ENCODE measurements around the gene TUBB4B. TPM values are rescaled to one million over a fixed set of nuclear protein-coding genes. Genes with fewer than 3 reads are reported as not detected.
A peak's percentile ranks its signal among the peaks of the same experiment; 100 is the strongest.

TUBB4B gene
- total RNA-seq, 2 donors from 2014 or later, result 79.1 to 171 TPM

GRCh38 chr9:137244486-137245449, 3.7 kb downstream of the TUBB4B start:
- ATAC-seq, result no peak

GRCh38 chr9:137245450-137246421, 4.6 kb downstream of the TUBB4B start:
- DNase-seq (no peak), ATAC-seq (no peak)
- no peak overlapping the region for H3K4me3 ChIP-seq
- H3K27ac ChIP-seq, result no peak overlapping the region
- peaks cover 43% of the 10 kb centered on the region for H3K4me1 ChIP-seq
- no peaks in the 10 kb centered on the region for H3K36me3 ChIP-seq (replicated peaks in 1 of 2; ENCODE audit: insufficient read depth in 1 of 2, low read depth in 2 of 2)
- TF ChIP-seq, protein P1, sequence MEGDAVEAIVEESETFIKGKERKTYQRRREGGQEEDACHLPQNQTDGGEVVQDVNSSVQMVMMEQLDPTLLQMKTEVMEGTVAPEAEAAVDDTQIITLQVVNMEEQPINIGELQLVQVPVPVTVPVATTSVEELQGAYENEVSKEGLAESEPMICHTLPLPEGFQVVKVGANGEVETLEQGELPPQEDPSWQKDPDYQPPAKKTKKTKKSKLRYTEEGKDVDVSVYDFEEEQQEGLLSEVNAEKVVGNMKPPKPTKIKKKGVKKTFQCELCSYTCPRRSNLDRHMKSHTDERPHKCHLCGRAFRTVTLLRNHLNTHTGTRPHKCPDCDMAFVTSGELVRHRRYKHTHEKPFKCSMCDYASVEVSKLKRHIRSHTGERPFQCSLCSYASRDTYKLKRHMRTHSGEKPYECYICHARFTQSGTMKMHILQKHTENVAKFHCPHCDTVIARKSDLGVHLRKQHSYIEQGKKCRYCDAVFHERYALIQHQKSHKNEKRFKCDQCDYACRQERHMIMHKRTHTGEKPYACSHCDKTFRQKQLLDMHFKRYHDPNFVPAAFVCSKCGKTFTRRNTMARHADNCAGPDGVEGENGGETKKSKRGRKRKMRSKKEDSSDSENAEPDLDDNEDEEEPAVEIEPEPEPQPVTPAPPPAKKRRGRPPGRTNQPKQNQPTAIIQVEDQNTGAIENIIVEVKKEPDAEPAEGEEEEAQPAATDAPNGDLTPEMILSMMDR (IDR thresholded peaks at IDR 0.05), result no peak
- no peak for TF ChIP-seq POLR2A (IDR thresholded peaks at IDR 0.05)
- no peaks in the 10 kb centered on the region for H3K9me3 ChIP-seq
- WGBS, 2 donors, result 90% methylated on average over 12 to 25 of the region's 25 CpGs
- H3K27me3 ChIP-seq, result no peaks in the 10 kb centered on the region
- intact Hi-C loops (cut with DNase I), result no loop called here

More at GRCh38 chr9:137244486-137245449, 3.7 kb downstream of the TUBB4B start:
- no peak overlapping the region for H3K4me3 ChIP-seq
- H3K27ac ChIP-seq, result peak overlapping the region in 3 of 4 donors; percentile 6 to 90 (median 26)
- no peaks in the 10 kb centered on the region for H3K36me3 ChIP-seq (replicated peaks in 1 of 2; ENCODE audit: insufficient read depth in 1 of 2, low read depth in 2 of 2)
- H3K4me1 ChIP-seq, result peaks cover 33% of the 10 kb centered on the region
- no peaks in the 10 kb centered on the region for H3K27me3 ChIP-seq
- 64 to 77% methylated on average over 6 to 35 of the region's 36 CpGs for WGBS, 2 donors
- peak in 1 of 4 donors; percentile 36 for DNase-seq
- intact Hi-C loops (cut with DNase I), result no loop called here
- TF ChIP-seq, protein P1 (IDR thresholded peaks at IDR 0.05), result no peak
- TF ChIP-seq POLR2A (IDR thresholded peaks at IDR 0.05), result peak in 2 of 3 donors; percentile 4 to 7
- no peaks in the 10 kb centered on the region for H3K9me3 ChIP-seq

DNA sequence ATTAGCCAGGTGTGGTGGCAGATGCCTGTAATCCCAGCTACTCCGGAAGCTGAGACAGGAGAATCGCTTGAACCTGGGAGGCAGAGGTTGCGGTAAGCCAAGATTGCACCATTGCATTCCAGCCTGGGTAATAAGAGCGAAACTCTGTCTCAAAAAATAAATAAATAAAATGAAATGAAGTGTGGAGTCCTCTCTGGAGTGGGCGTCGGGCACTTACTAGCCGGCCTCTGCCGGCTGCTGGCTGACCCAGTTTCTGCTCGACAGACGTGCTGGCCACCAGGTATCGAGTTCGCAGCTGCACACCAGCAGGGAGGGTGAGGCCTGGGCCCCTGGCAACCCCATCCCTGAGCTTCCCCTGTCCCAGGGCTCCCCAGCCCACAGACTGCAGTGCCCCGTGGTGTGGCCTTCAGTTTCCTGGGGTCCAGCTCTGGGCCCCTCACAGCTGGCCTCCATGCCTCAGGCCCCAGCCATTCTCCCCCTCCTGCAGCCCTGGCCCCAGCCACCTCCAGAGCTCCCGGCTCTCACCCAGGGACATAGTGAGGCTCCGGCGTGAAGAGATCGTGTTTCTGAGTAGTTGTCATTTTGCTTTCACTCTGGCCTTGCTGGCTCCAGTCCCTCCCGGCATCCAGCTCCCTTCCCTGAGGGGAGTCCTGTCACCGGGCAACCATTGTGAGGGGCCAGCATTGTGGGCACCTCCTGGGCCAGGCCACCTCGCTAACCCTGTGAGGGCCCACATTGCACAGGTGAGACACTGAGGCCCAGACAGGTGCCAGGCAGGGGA, 6.2 kb downstream of the TUBB4B start:
- Histone ChIP-seq H3K9me3 (no peaks in the 10 kb centered on the region), H3K27me3 (no peaks in the 10 kb centered on the region), H3K4me3 (no peak overlapping the region), H3K27ac (no peak overlapping the region), H3K4me1 (peaks cover 43% of the 10 kb centered on the region), H3K36me3 (replicated peaks in 1 of 2; ENCODE audit: insufficient read depth in 1 of 2, low read depth in 2 of 2) (no peaks in the 10 kb centered on the region)
- no peak for ATAC-seq
- intact Hi-C loops (cut with DNase I), result no loop called here
- TF ChIP-seq, protein P1 (IDR thresholded peaks at IDR 0.05), result no peak
- no peak for TF ChIP-seq POLR2A (IDR thresholded peaks at IDR 0.05)
- 73 to 75% methylated on average over 19 to 20 of the region's 20 CpGs for WGBS, 2 donors
- DNase-seq, result no peak

DNA sequence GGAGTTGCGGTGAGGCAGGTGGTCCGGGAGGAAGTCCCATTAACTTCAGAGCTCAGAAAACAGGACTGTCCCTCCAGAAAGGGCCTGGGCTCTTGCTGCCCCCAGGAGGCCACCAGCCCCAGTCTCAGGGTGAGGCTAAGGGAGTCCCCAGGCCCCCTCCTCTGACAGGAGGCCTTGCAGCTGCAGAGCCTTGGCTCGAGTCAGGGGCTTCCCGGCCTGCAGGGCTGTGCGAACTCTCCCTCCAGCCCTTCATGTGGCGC, 6.8 kb downstream of the TUBB4B start:
- no peak for TF ChIP-seq POLR2A (IDR thresholded peaks at IDR 0.05)
- TF ChIP-seq, protein P1 (IDR thresholded peaks at IDR 0.05), result no peak
- H3K9me3 ChIP-seq, result no peaks in the 10 kb centered on the region
- no peak overlapping the region for H3K27ac ChIP-seq
- H3K27me3 ChIP-seq, result no peaks in the 10 kb centered on the region
- DNase-seq (no peak), ATAC-seq (no peak)
- H3K4me3 ChIP-seq, result no peak overlapping the region
- 91 to 94% methylated on average over 6 of the region's 6 CpGs for WGBS, 2 donors
- intact Hi-C loops (cut with DNase I), result no loop called here
- no peaks in the 10 kb centered on the region for H3K36me3 ChIP-seq (replicated peaks in 1 of 2; ENCODE audit: insufficient read depth in 1 of 2, low read depth in 2 of 2)
- H3K4me1 ChIP-seq, result peaks cover 38% of the 10 kb centered on the region
